ENCODE results near the gene IL31RA. TPM values are rescaled to one million over a fixed set of nuclear protein-coding genes. Genes with fewer than 3 reads are reported as not detected.

IL31RA gene
- polyA plus RNA-seq, 2 donors, result 0.01 TPM; not detected in 1

- WGBS, 2 donors, result 96 to 97% methylated on average over 2 of the region's 2 CpGs
These were observed 45.1 kb downstream of the IL31RA start for GRCh38 chr5:55896238-55896637.

GRCh38 chr5:55896663-55897062 is 45.5 kb downstream of the IL31RA start:
- H3K9me3 ChIP-seq (ENCODE audit: control insufficient read depth in 2 of 2, insufficient read depth in 1 of 2, low read depth in 1 of 2, low read length in 1 of 2), result no peaks in the 10 kb centered on the region
- 64 to 76% methylated on average over 2 of the region's 2 CpGs for WGBS, 2 donors
- H3K27ac ChIP-seq (ENCODE audit: low read depth in 2 of 2, low read length in 1 of 2), result no peak overlapping the region
- H3K4me3 ChIP-seq (ENCODE audit: low read depth in 1 of 2, low read length in 2 of 2), result no peak overlapping the region
- H3K27me3 ChIP-seq (ENCODE audit: control insufficient read depth in 1 of 2, insufficient read depth in 2 of 2, low read length in 2 of 2), result no peaks in the 10 kb centered on the region
- H3K36me3 ChIP-seq (ENCODE audit: control insufficient read depth in 2 of 2, insufficient read depth in 2 of 2, low read length in 1 of 2), result no peaks in the 10 kb centered on the region
- peaks cover 0 to 4% of the 10 kb centered on the region in 2 donors for H3K4me1 ChIP-seq (ENCODE audit: control insufficient read depth in 2 of 2, insufficient read depth in 2 of 2, low read length in 1 of 2)

More at GRCh38 chr5:55896238-55896637, 45.1 kb downstream of the IL31RA start:
- Histone ChIP-seq H3K4me3 (ENCODE audit: low read depth in 1 of 2, low read length in 2 of 2) (no peak overlapping the region), H3K27me3 (ENCODE audit: control insufficient read depth in 1 of 2, insufficient read depth in 2 of 2, low read length in 2 of 2) (no peaks in the 10 kb centered on the region), H3K27ac (ENCODE audit: low read depth in 2 of 2, low read length in 1 of 2) (no peak overlapping the region), H3K36me3 (ENCODE audit: control insufficient read depth in 2 of 2, insufficient read depth in 2 of 2, low read length in 1 of 2) (no peaks in the 10 kb centered on the region), H3K9me3 (ENCODE audit: control insufficient read depth in 2 of 2, insufficient read depth in 1 of 2, low read depth in 1 of 2, low read length in 1 of 2) (no peaks in the 10 kb centered on the region), H3K4me1 (ENCODE audit: control insufficient read depth in 2 of 2, insufficient read depth in 2 of 2, low read length in 1 of 2) (peaks cover 0 to 4% of the 10 kb centered on the region in 2 donors)

DNA sequence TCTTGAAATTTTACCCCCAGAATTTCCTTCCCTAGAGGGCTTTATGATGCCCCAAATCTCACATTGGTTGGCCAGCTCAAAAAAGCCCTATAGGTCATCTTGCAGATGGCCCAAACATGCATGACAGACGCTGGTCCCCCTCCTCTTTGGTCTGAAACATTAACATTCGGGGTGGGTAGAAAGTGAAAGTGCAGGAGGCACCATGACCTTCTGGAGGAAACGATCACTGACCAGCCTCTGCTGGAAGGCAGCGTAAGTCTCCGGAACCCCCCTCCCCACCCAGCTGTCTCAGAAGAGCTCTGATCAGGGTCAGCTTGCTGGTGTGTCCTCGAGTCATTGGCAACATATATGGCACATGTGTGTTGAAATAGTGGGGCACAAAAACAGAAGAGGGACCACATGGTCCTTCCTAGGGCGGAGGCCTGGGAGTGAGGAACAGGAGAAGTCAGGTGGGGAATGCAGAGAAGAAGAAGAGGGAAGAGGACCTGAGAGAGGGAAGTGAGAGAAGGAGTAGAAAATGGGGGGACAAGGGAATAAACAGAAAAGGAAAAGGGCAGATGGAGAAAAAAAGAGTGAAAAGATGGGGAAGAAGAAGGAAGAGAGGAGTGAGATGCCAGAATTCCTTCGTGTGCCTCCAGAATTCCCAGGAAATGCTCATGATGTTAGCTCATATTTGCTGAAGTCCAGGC is 46.2 kb downstream of the IL31RA start:
- Histone ChIP-seq H3K36me3 (ENCODE audit: control insufficient read depth in 2 of 2, insufficient read depth in 2 of 2, low read length in 1 of 2) (no peaks in the 10 kb centered on the region), H3K4me3 (ENCODE audit: low read depth in 1 of 2, low read length in 2 of 2) (no peak overlapping the region), H3K27me3 (ENCODE audit: control insufficient read depth in 1 of 2, insufficient read depth in 2 of 2, low read length in 2 of 2) (no peaks in the 10 kb centered on the region), H3K9me3 (ENCODE audit: control insufficient read depth in 2 of 2, insufficient read depth in 1 of 2, low read depth in 1 of 2, low read length in 1 of 2) (no peaks in the 10 kb centered on the region), H3K4me1 (ENCODE audit: control insufficient read depth in 2 of 2, insufficient read depth in 2 of 2, low read length in 1 of 2) (peaks cover 0 to 4% of the 10 kb centered on the region in 2 donors), H3K27ac (ENCODE audit: low read depth in 2 of 2, low read length in 1 of 2) (no peak overlapping the region)
- 77% methylated on average over 8 of the region's 8 CpGs for WGBS, 2 donors

DNA sequence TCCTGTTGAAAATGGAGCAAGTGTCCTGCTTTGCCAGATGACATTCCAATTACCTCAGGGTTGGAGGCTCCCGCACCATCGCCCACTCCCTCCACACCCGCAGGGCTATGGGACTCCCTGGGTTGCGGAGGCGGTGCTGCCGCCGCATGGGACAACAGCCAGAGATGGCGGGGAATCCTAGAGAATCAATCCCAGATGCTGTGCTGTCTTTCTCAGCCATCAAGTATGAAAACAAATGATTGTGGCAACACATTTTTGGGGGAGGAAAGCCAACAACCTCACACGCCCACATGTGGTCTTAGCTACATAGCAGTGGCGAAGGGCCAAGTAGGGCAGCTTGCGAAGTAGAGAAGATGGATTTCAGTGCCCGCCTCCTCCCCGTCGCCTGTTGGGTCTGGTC is 46.7 kb downstream of the IL31RA start:
- Histone ChIP-seq H3K27me3 (ENCODE audit: control insufficient read depth in 1 of 2, insufficient read depth in 2 of 2, low read length in 2 of 2) (no peaks in the 10 kb centered on the region), H3K27ac (ENCODE audit: low read depth in 2 of 2, low read length in 1 of 2) (no peak overlapping the region), H3K4me1 (ENCODE audit: control insufficient read depth in 2 of 2, insufficient read depth in 2 of 2, low read length in 1 of 2) (peaks cover 0 to 4% of the 10 kb centered on the region in 2 donors), H3K4me3 (ENCODE audit: low read depth in 1 of 2, low read length in 2 of 2) (no peak overlapping the region), H3K9me3 (ENCODE audit: control insufficient read depth in 2 of 2, insufficient read depth in 1 of 2, low read depth in 1 of 2, low read length in 1 of 2) (no peaks in the 10 kb centered on the region), H3K36me3 (ENCODE audit: control insufficient read depth in 2 of 2, insufficient read depth in 2 of 2, low read length in 1 of 2) (no peaks in the 10 kb centered on the region)
- WGBS, 2 donors, result 71 to 79% methylated on average over 14 of the region's 14 CpGs

- no peak overlapping the region for H3K27ac ChIP-seq (ENCODE audit: low read depth in 2 of 2, low read length in 1 of 2)
- no peaks in the 10 kb centered on the region for H3K9me3 ChIP-seq (ENCODE audit: control insufficient read depth in 2 of 2, insufficient read depth in 1 of 2, low read depth in 1 of 2, low read length in 1 of 2)
- no peaks in the 10 kb centered on the region for H3K36me3 ChIP-seq (ENCODE audit: control insufficient read depth in 2 of 2, insufficient read depth in 2 of 2, low read length in 1 of 2)
- H3K27me3 ChIP-seq (ENCODE audit: control insufficient read depth in 1 of 2, insufficient read depth in 2 of 2, low read length in 2 of 2), result no peaks in the 10 kb centered on the region
- WGBS, 2 donors, result 91% methylated on average over 6 of the region's 6 CpGs
- H3K4me1 ChIP-seq (ENCODE audit: control insufficient read depth in 2 of 2, insufficient read depth in 2 of 2, low read length in 1 of 2), result peaks cover 0 to 4% of the 10 kb centered on the region in 2 donors
- H3K4me3 ChIP-seq (ENCODE audit: low read depth in 1 of 2, low read length in 2 of 2), result no peak overlapping the region
These were observed 48.2 kb downstream of the IL31RA start for GRCh38 chr5:55899344-55899743.

DNA sequence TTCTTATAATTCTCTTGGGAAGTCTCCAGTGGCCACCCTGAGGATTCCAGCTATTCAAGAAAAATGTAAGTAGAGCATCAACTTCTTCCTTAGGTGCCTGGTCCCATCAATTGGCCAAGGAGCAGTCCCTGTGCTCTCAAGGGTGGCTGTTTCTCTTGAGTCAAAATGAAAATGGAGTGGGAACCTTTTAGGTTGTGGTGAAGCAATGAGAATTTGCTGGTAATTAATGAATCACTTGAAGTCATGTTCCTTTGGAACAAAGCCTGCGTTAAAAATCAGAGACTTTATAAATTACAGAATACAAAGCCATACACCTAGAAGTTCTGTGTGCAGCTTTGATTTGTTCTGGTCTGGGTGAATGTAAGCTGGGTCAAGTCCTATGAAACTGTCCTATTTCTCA is 48.9 kb downstream of the IL31RA start:
- no peaks in the 10 kb centered on the region for H3K9me3 ChIP-seq (ENCODE audit: control insufficient read depth in 2 of 2, insufficient read depth in 1 of 2, low read depth in 1 of 2, low read length in 1 of 2)
- WGBS, 2 donors, result 53 to 72% methylated on average over 1 of the region's 1 CpG

DNA sequence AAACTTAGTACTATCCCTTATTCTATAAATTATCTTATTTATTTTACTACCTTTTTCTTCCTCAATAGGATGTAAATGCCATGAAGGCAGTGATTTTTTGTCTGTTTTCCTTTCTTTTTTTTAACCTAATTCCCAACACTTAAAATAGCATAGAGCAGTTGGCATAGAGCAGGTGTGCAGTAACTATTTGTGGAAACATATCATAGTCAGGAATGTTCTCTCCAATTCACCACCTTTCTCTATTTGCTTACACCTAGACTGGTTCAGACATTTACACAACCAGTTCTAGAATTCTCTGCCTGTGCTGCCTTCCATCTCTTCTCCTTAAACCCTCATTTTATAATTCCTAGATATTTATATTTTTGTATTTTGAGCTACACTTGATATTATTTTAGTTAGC is 49.6 kb downstream of the IL31RA start:
- no peaks in the 10 kb centered on the region for H3K9me3 ChIP-seq (ENCODE audit: control insufficient read depth in 2 of 2, insufficient read depth in 1 of 2, low read depth in 1 of 2, low read length in 1 of 2)
- peaks cover 0 to 4% of the 10 kb centered on the region in 2 donors for H3K4me1 ChIP-seq (ENCODE audit: control insufficient read depth in 2 of 2, insufficient read depth in 2 of 2, low read length in 1 of 2)
- H3K4me3 ChIP-seq (ENCODE audit: low read depth in 1 of 2, low read length in 2 of 2), result no peak overlapping the region
- H3K27ac ChIP-seq (ENCODE audit: low read depth in 2 of 2, low read length in 1 of 2), result no peak overlapping the region
- H3K27me3 ChIP-seq (ENCODE audit: control insufficient read depth in 1 of 2, insufficient read depth in 2 of 2, low read length in 2 of 2), result no peaks in the 10 kb centered on the region
- no peaks in the 10 kb centered on the region for H3K36me3 ChIP-seq (ENCODE audit: control insufficient read depth in 2 of 2, insufficient read depth in 2 of 2, low read length in 1 of 2)

More for the DNA sequence above, 48.9 kb downstream of the IL31RA start:
- H3K36me3 ChIP-seq (ENCODE audit: control insufficient read depth in 2 of 2, insufficient read depth in 2 of 2, low read length in 1 of 2), result no peaks in the 10 kb centered on the region
- H3K27me3 ChIP-seq (ENCODE audit: control insufficient read depth in 1 of 2, insufficient read depth in 2 of 2, low read length in 2 of 2), result no peaks in the 10 kb centered on the region
- peaks cover 0 to 4% of the 10 kb centered on the region in 2 donors for H3K4me1 ChIP-seq (ENCODE audit: control insufficient read depth in 2 of 2, insufficient read depth in 2 of 2, low read length in 1 of 2)
- no peak overlapping the region for H3K27ac ChIP-seq (ENCODE audit: low read depth in 2 of 2, low read length in 1 of 2)
- no peak overlapping the region for H3K4me3 ChIP-seq (ENCODE audit: low read depth in 1 of 2, low read length in 2 of 2)

DNA sequence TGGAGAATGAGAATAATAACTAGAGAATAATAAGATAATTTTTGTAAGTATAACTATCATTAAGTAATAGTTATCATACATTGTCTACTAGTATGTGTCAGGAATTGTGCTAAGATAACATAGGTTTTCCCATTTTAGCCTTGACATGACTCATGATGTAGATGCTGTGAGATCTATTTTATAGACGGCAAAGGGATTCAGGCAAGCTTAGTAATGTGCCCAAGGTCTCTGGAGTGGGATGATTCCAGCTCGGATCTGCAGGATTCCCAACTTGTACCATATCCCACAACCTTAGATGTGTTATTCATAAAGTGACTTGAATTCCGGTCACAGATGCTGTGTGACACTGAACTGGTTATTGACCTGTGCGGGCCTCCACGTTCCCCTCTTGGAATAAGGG is 51.5 kb downstream of the IL31RA start:
- WGBS, 2 donors, result 78 to 79% methylated on average over 5 of the region's 5 CpGs
- Histone ChIP-seq H3K27me3 (ENCODE audit: control insufficient read depth in 1 of 2, insufficient read depth in 2 of 2, low read length in 2 of 2) (no peaks in the 10 kb centered on the region), H3K9me3 (ENCODE audit: control insufficient read depth in 2 of 2, insufficient read depth in 1 of 2, low read depth in 1 of 2, low read length in 1 of 2) (no peaks in the 10 kb centered on the region), H3K4me3 (ENCODE audit: low read depth in 1 of 2, low read length in 2 of 2) (no peak overlapping the region), H3K36me3 (ENCODE audit: control insufficient read depth in 2 of 2, insufficient read depth in 2 of 2, low read length in 1 of 2) (no peaks in the 10 kb centered on the region), H3K4me1 (ENCODE audit: control insufficient read depth in 2 of 2, insufficient read depth in 2 of 2, low read length in 1 of 2) (no peaks in the 10 kb centered on the region), H3K27ac (ENCODE audit: low read depth in 2 of 2, low read length in 1 of 2) (no peak overlapping the region)

DNA sequence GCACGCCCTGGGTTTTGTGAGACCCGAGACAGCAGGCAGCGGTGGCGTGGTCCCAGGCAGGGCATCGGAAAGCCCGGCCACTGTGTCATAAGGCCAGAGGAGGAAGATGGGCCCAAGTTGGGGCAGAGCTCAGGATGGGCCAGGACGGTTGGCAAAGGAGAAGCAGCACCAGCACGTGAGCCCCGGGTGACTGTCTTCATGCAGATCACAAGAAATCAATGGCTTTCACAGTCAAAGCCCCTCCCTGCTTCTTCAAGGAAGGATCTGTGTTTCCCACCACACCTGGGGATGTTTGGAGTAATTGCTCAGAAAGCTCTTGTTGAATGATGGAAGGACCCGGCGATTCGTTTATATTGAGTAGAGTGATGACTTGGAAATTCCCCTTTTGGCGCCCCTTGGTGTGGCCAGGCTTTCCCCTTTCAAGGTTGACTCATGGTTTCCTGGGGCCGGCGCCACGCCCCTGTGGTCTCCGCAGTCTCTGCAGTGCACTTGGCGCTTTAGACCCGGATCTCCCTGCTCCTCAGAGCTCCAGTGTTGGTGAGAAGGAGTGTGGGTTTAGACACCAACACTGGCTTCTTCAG is 52.1 kb downstream of the IL31RA start:
- 67 to 68% methylated on average over 19 of the region's 19 CpGs for WGBS, 2 donors
- no peak overlapping the region for H3K4me3 ChIP-seq (ENCODE audit: low read depth in 1 of 2, low read length in 2 of 2)
- H3K27me3 ChIP-seq (ENCODE audit: control insufficient read depth in 1 of 2, insufficient read depth in 2 of 2, low read length in 2 of 2), result no peaks in the 10 kb centered on the region
- H3K9me3 ChIP-seq (ENCODE audit: control insufficient read depth in 2 of 2, insufficient read depth in 1 of 2, low read depth in 1 of 2, low read length in 1 of 2), result no peaks in the 10 kb centered on the region
- H3K36me3 ChIP-seq (ENCODE audit: control insufficient read depth in 2 of 2, insufficient read depth in 2 of 2, low read length in 1 of 2), result no peaks in the 10 kb centered on the region
- H3K4me1 ChIP-seq (ENCODE audit: control insufficient read depth in 2 of 2, insufficient read depth in 2 of 2, low read length in 1 of 2), result no peaks in the 10 kb centered on the region
- no peak overlapping the region for H3K27ac ChIP-seq (ENCODE audit: low read depth in 2 of 2, low read length in 1 of 2)

DNA sequence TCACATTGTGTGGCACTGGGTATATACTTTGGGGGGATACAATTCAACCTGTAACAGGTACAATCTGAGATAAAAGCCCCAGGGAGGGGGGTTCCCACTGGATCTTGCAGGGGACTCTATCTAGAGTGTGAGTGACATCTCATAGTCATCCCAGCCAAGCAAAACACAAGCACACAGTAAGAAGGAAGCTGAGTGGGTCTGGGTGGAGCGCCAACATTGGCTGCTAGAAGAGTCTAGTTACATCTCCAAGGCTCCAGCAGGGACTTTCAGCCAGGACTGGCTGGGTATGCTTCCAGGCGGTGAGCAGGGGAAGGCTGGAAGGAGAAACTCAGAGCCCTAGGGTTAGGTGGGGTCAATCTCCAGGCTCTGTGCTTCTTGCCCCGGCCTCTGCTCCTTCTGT is 53.0 kb downstream of the IL31RA start:
- Histone ChIP-seq H3K4me1 (ENCODE audit: control insufficient read depth in 2 of 2, insufficient read depth in 2 of 2, low read length in 1 of 2) (no peaks in the 10 kb centered on the region), H3K9me3 (ENCODE audit: control insufficient read depth in 2 of 2, insufficient read depth in 1 of 2, low read depth in 1 of 2, low read length in 1 of 2) (no peaks in the 10 kb centered on the region), H3K27me3 (ENCODE audit: control insufficient read depth in 1 of 2, insufficient read depth in 2 of 2, low read length in 2 of 2) (no peaks in the 10 kb centered on the region), H3K4me3 (ENCODE audit: low read depth in 1 of 2, low read length in 2 of 2) (no peak overlapping the region), H3K36me3 (ENCODE audit: control insufficient read depth in 2 of 2, insufficient read depth in 2 of 2, low read length in 1 of 2) (no peaks in the 10 kb centered on the region), H3K27ac (ENCODE audit: low read depth in 2 of 2, low read length in 1 of 2) (no peak overlapping the region)
- whole genome bisulfite sequencing, 2 donors, result 81 to 82% methylated on average over 3 of the region's 3 CpGs
